Measurements from ENCODE around the gene NOL4L.

- TF ChIP-seq CTCF (IDR thresholded peaks at IDR 0.05; ENCODE audit: low read length) (no peak), EZH2 (IDR thresholded peaks at IDR 0.05; ENCODE audit: borderline replicate concordance, low read length) (no peak)
Observed at GRCh38 chr20:32629813-32630212, 44.7 kb upstream of the NOL4L start.
